ENCODE data around the gene RABL6. TPM values are rescaled to one million over a fixed set of nuclear protein-coding genes. Genes with fewer than 3 reads are reported as not detected.
"Not testable (repeated sequence)": the region's sequence is repeated elsewhere in the genome, so short reads cannot be mapped to it uniquely, and the experiment has no call there.

RABL6 gene
- total and polyA plus RNA-seq, 2 donors (not counting 1 experiment from before 2014, with no cell fraction given), result 36.8 to 59.6 TPM

DNA sequence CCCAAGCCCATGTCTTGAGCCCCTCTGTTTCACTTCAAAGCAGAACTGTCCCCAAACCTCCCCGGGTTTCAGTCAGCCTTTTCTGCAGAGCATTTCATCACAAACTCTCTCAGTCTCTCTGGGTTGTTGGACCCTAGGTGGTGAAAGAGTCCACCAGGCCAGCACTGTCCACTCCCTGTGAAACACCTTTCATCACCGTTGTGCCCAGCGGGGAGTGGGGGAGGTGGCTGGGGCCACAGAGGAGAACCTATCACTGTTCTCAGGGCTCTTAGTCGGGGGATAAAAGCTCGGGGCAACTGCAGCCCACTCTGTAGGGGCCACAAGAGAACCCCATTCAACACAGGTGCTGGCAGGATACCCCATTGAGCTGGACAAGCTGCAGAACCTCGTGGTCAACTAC is 5.4 kb upstream of the RABL6 start:
- no peak overlapping the region for H3K9ac ChIP-seq (ENCODE audit: insufficient read depth, low read length)
- no peaks in the 10 kb centered on the region for H4K20me1 ChIP-seq (ENCODE audit: control insufficient read depth, extremely low read depth, insufficient read depth, low read length)
- no peak overlapping the region for H3K4me3 ChIP-seq (replicated peaks in 1 of 4; ENCODE audit: control extremely low read depth in 1 of 4, insufficient read depth in 1 of 4, low read depth in 3 of 4, low read length in 4 of 4)
- H3K79me2 ChIP-seq (ENCODE audit: control insufficient read depth, insufficient read depth, low read length), result no peaks in the 10 kb centered on the region
- DNase-seq (ENCODE audit: low read depth in 2 of 2), result no peak
- no peak overlapping the region for H3K27ac ChIP-seq (ENCODE audit: insufficient read depth, low read length)
- TF ChIP-seq EZH2 (IDR thresholded peaks at IDR 0.05; ENCODE audit: low read length, missing control alignments), result no peak
- TF ChIP-seq, protein P1, sequence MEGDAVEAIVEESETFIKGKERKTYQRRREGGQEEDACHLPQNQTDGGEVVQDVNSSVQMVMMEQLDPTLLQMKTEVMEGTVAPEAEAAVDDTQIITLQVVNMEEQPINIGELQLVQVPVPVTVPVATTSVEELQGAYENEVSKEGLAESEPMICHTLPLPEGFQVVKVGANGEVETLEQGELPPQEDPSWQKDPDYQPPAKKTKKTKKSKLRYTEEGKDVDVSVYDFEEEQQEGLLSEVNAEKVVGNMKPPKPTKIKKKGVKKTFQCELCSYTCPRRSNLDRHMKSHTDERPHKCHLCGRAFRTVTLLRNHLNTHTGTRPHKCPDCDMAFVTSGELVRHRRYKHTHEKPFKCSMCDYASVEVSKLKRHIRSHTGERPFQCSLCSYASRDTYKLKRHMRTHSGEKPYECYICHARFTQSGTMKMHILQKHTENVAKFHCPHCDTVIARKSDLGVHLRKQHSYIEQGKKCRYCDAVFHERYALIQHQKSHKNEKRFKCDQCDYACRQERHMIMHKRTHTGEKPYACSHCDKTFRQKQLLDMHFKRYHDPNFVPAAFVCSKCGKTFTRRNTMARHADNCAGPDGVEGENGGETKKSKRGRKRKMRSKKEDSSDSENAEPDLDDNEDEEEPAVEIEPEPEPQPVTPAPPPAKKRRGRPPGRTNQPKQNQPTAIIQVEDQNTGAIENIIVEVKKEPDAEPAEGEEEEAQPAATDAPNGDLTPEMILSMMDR (conservative IDR thresholded peaks at IDR 0.05 in 1 of 2, IDR thresholded peaks at IDR 0.05 in 1 of 2; ENCODE audit: low read depth in 1 of 2, low read length in 2 of 2), result no peak
- peaks cover 2% of the 10 kb centered on the region for H3K36me3 ChIP-seq (ENCODE audit: control insufficient read depth, insufficient read depth, low read length)
- no peak overlapping the region for H2AFZ ChIP-seq (ENCODE audit: low read length)
- H3K4me1 ChIP-seq (ENCODE audit: control insufficient read depth, extremely low read depth, insufficient read depth, low read length), result peaks cover 6% of the 10 kb centered on the region
- H3K9me3 ChIP-seq (ENCODE audit: control insufficient read depth, insufficient read depth, low read depth, low read length), result no peaks in the 10 kb centered on the region
- peaks cover 23% of the 10 kb centered on the region for H3K27me3 ChIP-seq (ENCODE audit: control insufficient read depth, insufficient read depth, low read length)
- no peak overlapping the region for H3K4me2 ChIP-seq (ENCODE audit: extremely low read depth, insufficient read depth, low read length)

DNA sequence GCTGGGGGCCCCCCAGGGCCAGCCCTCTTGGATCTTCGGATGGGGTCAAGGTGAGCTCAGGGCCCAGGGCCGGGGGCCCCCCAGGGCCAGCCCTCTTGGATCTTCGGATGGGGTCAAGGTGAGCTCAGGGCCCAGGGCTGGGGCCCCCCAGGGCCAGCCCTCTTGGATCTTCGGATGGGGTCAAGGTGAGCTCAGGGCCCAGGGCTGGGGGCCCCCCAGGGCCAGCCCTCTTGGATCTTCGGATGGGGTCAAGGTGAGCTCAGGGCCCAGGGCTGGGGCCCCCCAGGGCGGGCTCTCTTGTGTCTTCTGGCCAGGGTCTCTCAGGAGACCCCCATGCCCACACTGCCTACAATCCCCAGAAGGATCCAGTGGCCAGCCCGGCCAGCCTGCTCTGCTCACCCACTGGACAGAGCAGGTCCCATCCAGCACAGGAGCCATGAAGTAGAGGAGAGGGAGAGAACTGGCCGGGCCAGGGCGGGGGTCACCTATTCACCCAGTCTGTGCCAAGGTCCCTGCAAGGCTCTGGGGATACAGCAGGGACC is 4.7 kb upstream of the RABL6 start:
- not testable (repeated sequence) for H3K79me2 ChIP-seq (ENCODE audit: control insufficient read depth, insufficient read depth, low read length); H3K4me3 ChIP-seq (replicated peaks in 1 of 4; ENCODE audit: control extremely low read depth in 1 of 4, insufficient read depth in 1 of 4, low read depth in 3 of 4, low read length in 4 of 4); H3K36me3 ChIP-seq (ENCODE audit: control insufficient read depth, insufficient read depth, low read length); H3K4me1 ChIP-seq (ENCODE audit: control insufficient read depth, extremely low read depth, insufficient read depth, low read length); H2AFZ ChIP-seq (ENCODE audit: low read length); H3K4me2 ChIP-seq (ENCODE audit: extremely low read depth, insufficient read depth, low read length); H3K9me3 ChIP-seq (ENCODE audit: control insufficient read depth, insufficient read depth, low read depth, low read length); DNase-seq (ENCODE audit: low read depth in 2 of 2); H3K27ac ChIP-seq (ENCODE audit: insufficient read depth, low read length); H4K20me1 ChIP-seq (ENCODE audit: control insufficient read depth, extremely low read depth, insufficient read depth, low read length); H3K9ac ChIP-seq (ENCODE audit: insufficient read depth, low read length)
- H3K27me3 ChIP-seq (ENCODE audit: control insufficient read depth, insufficient read depth, low read length), result peaks cover 23% of the 10 kb centered on the region

DNA sequence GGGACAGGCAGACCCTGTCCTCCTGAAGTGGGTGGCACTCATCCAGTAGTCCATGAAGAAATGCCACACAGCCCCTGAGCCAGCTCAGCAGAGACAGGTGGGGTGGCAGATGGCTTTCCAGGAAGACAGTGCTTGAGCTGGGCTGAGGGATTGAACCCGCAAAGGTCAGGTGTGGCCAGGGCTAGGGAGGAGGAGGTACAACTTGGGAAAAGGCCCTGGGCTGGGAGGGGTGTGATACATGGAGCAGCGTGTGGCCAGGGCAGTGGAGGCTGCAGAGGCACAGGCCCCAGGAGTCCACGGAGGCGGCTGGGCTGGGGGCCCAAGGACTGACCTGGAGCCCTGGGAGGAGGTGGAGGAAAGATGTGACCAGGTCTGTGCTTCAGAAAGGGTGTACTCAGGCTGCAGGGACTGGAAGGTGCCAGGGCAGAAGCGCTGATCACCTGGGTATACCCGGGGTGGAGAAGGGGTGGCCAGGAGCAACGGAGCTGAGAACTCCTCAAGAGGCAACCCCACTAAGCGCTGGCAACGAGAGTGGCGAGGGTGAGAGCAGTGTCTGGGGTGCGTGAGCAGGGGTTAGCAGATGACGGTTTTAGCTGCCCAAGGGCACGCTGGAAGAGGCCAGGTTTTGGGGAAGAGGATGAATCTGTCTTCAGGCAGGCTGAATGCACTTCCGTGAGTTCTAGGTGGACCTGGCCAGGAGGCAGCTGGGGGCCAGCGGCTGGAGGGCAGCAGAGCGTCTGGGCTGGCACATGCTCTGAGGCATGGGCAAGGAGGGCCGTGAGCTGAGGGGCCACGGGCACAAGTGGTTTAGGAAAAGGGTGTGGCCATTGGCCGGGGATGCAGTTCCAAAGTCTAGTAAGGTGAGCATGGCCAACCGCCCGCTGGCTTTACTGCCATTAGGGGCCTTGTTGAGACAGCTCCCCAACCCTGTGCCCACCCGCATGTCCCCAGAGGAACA is 3.9 kb upstream of the RABL6 start:
- Histone ChIP-seq H3K27me3 (ENCODE audit: control insufficient read depth, insufficient read depth, low read length) (peaks cover 18% of the 10 kb centered on the region), H4K20me1 (ENCODE audit: control insufficient read depth, extremely low read depth, insufficient read depth, low read length) (no peaks in the 10 kb centered on the region), H3K27ac (ENCODE audit: insufficient read depth, low read length) (no peak overlapping the region), H3K36me3 (ENCODE audit: control insufficient read depth, insufficient read depth, low read length) (peaks cover 2% of the 10 kb centered on the region), H3K79me2 (ENCODE audit: control insufficient read depth, insufficient read depth, low read length) (peaks cover 9% of the 10 kb centered on the region), H3K4me1 (ENCODE audit: control insufficient read depth, extremely low read depth, insufficient read depth, low read length) (peaks cover 6% of the 10 kb centered on the region), H3K9me3 (ENCODE audit: control insufficient read depth, insufficient read depth, low read depth, low read length) (no peaks in the 10 kb centered on the region), H3K4me3 (replicated peaks in 1 of 4; ENCODE audit: control extremely low read depth in 1 of 4, insufficient read depth in 1 of 4, low read depth in 3 of 4, low read length in 4 of 4) (no peak overlapping the region), H3K4me2 (ENCODE audit: extremely low read depth, insufficient read depth, low read length) (no peak overlapping the region), H2AFZ (ENCODE audit: low read length) (no peak overlapping the region), H3K9ac (ENCODE audit: insufficient read depth, low read length) (no peak overlapping the region)
- DNase-seq (ENCODE audit: low read depth in 2 of 2), result no peak
- TF ChIP-seq, protein P1 (conservative IDR thresholded peaks at IDR 0.05 in 1 of 2, IDR thresholded peaks at IDR 0.05 in 1 of 2; ENCODE audit: low read depth in 1 of 2, low read length in 2 of 2), result no peak
- TF ChIP-seq EZH2 (IDR thresholded peaks at IDR 0.05; ENCODE audit: low read length, missing control alignments), result no peak
